HG02798 (cell line): Measurements from ENCODE around the gene BCL6.

ENCODE experiments used
- ATAC-seq: cut with Tn5 transposase; IDR thresholded peaks from one replicate; pipeline ENCODE4 v1.9.1; 2021; ENCODE audit warnings: mild to moderate bottlenecking; ENCODE audit not compliant: unreplicated experiment, poor library complexity

BCL6 gene

GRCh38 chr3:187745201-187746058, at the start of gene BCL6:
Gene BCL6 (minus strand): TSS chr3:187745468. CDS start chr3:187733693, 11,775 bp downstream.
- peak; percentile 80 for ATAC-seq

DNA sequence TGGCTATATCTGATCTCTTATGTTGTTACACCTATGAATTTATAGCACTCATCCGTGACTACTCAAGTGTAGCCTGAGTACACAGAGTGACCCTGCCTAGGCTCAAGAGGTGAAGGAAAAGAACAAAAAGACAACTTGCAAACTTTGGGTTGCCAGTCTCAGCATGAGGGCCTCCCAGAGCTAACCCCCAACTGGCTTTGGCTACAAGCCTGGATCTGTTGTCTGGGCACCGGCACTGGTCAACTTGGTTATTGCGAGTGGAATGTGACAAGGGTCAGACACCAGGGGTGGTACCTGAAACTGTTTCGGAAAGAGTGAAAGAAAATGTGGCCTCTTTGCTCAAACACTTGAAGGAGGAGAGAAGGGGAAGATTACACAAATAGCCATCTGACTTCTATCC, 49.5 kb upstream of the BCL6 start:
- ATAC-seq, result no peak

GRCh38 chr3:187793618-187794017, 48.4 kb upstream of the BCL6 start:
- no peak for ATAC-seq

DNA sequence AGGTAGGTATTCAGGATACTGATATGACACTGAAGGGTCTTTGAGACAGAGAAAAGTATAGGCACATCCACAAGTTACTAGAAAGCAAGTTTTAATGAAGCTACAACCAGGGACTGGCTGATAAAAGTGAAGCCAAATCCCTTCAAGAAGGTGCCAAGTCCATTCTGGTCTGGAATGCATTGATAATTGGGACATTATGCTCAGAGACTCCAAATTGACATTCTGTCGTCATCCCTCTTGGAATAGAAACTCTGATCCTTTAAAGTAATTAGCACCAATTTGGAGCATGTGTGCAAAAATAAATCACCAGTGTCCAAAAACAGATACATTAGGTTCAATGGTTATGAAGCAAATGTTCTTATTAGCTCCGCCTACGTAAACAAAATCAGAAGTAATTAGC, 47.3 kb upstream of the BCL6 start:
- ATAC-seq, result no peak

GRCh38 chr3:187789872-187790271, 44.6 kb upstream of the BCL6 start:
- no peak for ATAC-seq

- no peak for ATAC-seq
These were observed 44.0 kb upstream of the BCL6 start for GRCh38 chr3:187788984-187789857.

DNA sequence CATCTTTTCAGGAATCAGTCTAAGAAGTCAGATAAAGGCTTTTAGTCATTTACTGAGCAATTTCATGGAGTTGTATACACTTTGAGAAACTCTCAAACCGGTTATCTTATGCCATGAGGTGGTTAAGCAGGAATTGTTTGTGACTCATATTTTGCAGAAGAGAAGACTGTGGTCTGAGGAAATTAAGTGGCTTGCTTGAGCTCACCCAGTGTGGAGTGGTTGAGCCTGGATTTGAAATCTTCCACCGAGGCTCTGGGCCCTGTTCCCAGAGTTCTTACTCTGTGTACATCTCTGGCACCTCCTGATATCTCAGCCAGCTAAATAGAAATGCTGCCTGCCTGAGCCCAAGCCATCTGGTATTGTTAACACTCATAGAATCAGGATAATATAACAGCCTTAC, 37.8 kb upstream of the BCL6 start:
- no peak for ATAC-seq

- ATAC-seq, result no peak
These were observed 36.7 kb upstream of the BCL6 start for GRCh38 chr3:187782006-187782405.

- ATAC-seq, result no peak
These were observed 35.7 kb upstream of the BCL6 start for GRCh38 chr3:187781001-187781400.

DNA sequence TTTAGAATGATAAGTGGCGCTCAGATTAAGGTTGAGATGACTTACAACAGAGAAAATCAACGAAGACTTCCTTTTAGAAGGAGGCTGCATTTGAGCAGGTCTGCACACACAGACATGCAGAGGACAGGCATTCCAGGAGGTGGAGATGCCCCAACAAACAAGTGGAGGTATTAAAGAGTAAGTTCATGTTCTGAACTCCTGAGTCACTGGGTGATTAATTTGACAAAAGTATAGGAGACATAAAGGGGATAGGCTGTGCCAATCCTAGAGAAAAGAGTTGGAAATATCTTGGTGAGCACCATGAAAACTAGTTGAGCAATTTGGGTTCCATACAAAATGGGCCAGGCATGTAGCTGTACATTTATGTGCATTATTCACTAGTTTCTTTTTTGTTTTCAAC, 33.5 kb upstream of the BCL6 start:
- ATAC-seq, result no peak

DNA sequence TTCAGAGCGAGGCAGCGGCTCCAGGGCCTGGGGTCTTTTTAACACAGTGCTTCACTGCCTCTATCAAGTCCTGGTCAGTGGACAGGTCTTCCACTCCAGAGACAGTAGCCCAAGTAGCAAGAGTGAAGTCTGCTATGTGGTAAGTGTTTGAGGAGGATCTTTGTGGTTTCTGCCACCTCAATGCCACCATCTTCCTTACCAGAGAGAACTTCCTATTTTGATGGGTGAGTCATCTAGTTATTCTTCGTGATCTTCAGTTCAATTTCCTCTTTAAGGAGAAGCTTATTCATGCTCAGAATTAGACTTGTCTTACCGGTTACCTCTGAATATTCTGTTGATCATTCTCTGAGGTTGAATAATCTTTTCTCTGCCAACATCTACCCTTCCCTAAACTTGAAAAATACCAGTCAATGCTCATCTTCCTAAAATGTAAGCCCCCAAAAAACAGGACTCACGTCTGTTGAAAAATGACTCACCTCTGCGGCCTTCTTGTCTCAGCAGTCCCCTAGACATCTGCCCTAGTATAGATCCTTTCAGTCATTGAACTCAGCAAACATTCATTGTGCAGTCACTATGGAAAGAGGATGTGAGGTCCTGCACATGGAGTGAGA, 32.2 kb upstream of the BCL6 start:
- no peak for ATAC-seq

- ATAC-seq, result no peak
These were observed 30.3 kb upstream of the BCL6 start for GRCh38 chr3:187775549-187775948.

- no peak for ATAC-seq
These were observed 29.0 kb upstream of the BCL6 start for GRCh38 chr3:187774185-187774789.

DNA sequence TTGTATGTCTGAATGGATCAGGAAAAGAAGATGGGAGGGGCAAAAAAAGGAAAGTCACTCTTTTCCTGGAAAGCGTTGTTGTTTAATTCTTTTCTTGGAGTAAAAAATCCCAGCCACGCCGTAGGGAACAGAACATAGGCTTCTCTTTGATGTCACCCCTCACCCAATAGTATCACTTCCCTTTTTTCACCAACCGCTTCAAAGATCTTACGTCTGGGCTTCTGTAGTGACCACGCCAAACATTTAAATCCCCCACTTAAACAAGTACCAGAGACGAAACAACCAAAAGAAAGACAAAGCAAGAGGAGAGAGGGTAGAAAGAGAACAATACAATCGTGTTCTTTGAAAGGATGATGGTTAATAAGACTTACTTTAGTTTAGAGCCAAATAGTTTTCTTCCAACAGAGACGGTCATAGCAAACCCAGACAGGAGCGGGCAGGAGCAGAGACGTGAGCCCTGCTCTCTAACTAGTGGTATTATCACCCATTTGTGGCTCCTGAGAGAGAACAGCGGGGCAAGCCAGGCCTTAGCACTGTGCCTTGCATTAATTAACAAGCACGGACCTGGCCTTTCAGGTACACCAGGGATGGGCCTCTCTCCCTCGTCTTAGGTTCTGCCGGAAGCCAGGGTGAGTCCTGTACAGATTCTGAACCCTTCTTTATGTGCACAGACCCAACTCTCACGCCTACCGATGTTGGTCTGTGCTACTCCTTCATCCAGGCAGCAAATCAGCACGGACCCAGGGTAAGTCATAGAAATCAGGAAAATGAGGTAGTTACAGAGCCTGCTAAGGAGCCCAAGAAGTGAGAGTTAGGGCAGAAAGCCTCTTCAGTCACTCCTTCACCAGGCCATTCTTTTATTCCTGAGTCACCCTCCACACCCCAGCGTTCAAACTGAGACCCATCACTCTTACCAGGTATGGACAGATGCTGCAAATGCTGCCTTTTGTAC, 28.2 kb upstream of the BCL6 start:
- peak; percentile 74 for ATAC-seq

GRCh38 chr3:187770224-187770623, 25.0 kb upstream of the BCL6 start:
- ATAC-seq, result peak; percentile 74

DNA sequence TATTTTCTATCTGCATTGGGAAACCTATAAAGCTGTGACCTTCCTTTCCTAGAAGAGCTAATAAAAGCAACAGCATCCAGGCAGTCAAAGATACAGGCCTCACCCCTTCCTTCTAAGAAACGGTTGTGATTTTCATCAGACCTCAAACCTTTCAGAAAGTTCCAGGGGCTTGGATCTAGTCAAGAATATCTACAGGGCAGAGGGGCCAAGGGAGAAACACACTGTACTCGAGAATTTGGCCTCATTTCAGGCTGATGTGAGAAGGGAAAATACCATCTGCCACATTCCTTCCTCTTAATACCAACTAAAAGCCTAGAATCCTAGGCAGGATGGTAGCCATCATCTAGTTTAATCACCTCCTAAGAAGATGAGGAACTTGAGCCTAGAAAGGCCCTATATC, 24.5 kb upstream of the BCL6 start:
- peak; percentile 11 for ATAC-seq

- ATAC-seq, result no peak
These were observed 22.2 kb upstream of the BCL6 start for GRCh38 chr3:187767266-187768012.

DNA sequence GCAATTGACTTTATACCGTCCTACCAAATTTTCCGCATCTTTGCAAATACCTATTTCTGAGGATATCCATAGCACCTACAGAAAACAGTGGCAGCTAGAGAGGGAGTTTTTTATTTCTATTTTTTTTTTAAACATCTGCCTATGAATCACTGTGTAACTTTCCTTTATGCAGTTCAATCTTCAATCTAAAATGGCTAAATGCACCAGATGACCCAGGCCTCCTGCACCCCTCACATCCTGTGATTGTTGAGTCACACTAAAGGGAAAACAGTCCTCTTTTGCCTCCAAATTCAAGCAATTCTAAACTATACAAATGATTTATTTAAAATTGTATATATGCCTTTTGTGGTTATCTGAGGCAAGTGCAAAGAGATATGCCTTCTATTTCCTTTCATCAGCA, 20.1 kb upstream of the BCL6 start:
- no peak for ATAC-seq
